Activated CD8-positive, alpha-beta memory T cell treated with anti-CD3 and anti-CD28 coated beads, Interleukin-2, amount 50 U/mL, for 24 hours (primary cell): ENCODE data around the gene PIWIL4.
"Not testable (repeated sequence)": the region's sequence is repeated elsewhere in the genome, so short reads cannot be mapped to it uniquely, and the experiment has no call there.

Experiments used
- DNase-seq: peaks from one replicate; pipeline ENCODE4 v3.0.0-alpha.2; 2020; ENCODE audit errors: extremely low read depth

PIWIL4 gene

GRCh38 chr11:94546886-94547285, 20.3 kb upstream of the PIWIL4 start:
- no peak for DNase-seq

- no peak for DNase-seq
Observed at GRCh38 chr11:94549146-94549545, 18.0 kb upstream of the PIWIL4 start.

GRCh38 chr11:94550513-94550912, 16.7 kb upstream of the PIWIL4 start:
- DNase-seq: no peak

GRCh38 chr11:94553938-94554337, 13.2 kb upstream of the PIWIL4 start:
- no peak for DNase-seq

- not testable (repeated sequence) for DNase-seq
Observed at GRCh38 chr11:94555752-94556329, 11.3 kb upstream of the PIWIL4 start.

- no peak for DNase-seq
Observed at GRCh38 chr11:94557421-94557820, 9.7 kb upstream of the PIWIL4 start.

- DNase-seq: no peak
Observed at GRCh38 chr11:94557992-94558391, 9.2 kb upstream of the PIWIL4 start.

- no peak for DNase-seq
Observed at GRCh38 chr11:94558468-94558867, 8.7 kb upstream of the PIWIL4 start.

- DNase-seq: no peak
Observed at GRCh38 chr11:94558932-94559331, 8.2 kb upstream of the PIWIL4 start.

GRCh38 chr11:94559361-94559760, 7.8 kb upstream of the PIWIL4 start:
- DNase-seq: no peak

GRCh38 chr11:94560834-94561233, 6.3 kb upstream of the PIWIL4 start:
- no peak for DNase-seq

- no peak for DNase-seq
Observed at GRCh38 chr11:94563176-94563847, 3.9 kb upstream of the PIWIL4 start.

GRCh38 chr11:94563848-94564467, 3.2 kb upstream of the PIWIL4 start:
- no peak for DNase-seq

GRCh38 chr11:94568200-94568599, 1.0 kb downstream of the PIWIL4 start:
- no peak for DNase-seq

GRCh38 chr11:94568717-94569116, 1.5 kb downstream of the PIWIL4 start:
- no peak for DNase-seq

- not testable (repeated sequence) for DNase-seq
Observed at GRCh38 chr11:94572975-94573374, 5.8 kb downstream of the PIWIL4 start.

GRCh38 chr11:94574193-94574961, 7.2 kb downstream of the PIWIL4 start:
- no peak for DNase-seq

GRCh38 chr11:94576306-94576705, 9.1 kb downstream of the PIWIL4 start:
- DNase-seq: no peak

GRCh38 chr11:94577841-94578240, 10.7 kb downstream of the PIWIL4 start:
- DNase-seq: no peak

- DNase-seq: no peak
Observed at GRCh38 chr11:94581926-94582325, 14.8 kb downstream of the PIWIL4 start.

GRCh38 chr11:94583213-94583865, 16.2 kb downstream of the PIWIL4 start:
- no peak for DNase-seq

- no peak for DNase-seq
Observed at GRCh38 chr11:94583866-94584500, 16.8 kb downstream of the PIWIL4 start.
